Hepatic stellate cell (primary cell): ENCODE measurements around the gene EVL.

Experiments
- DNase-seq: peaks from one replicate; pipeline ENCODE4 v3.0.0; 2011; ENCODE audit warnings: low spot score

EVL gene

DNA sequence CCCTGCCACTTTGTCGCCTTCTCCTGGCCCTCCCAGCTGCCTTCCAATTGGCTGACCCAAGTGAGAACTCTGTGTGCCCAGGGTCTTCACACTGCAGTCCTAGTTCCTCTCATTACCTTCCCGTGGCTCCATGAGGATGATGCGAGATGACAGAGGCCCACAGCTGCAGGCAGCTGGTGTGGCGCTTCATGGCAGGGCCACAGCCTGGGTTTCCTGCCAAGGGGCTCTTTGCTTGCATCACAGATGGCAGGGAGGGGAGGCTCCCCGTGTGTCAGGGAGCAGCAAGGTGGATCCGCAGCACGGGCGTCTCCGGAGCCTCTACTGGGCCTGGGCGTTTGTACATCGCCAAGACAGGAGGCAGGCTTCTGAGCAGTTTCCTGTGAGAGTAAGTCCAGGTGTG lies 65.3 kb downstream of the EVL start:
- no peak for DNase-seq

- DNase-seq, result no peak
These were observed 66.0 kb downstream of the EVL start for GRCh38 chr14:100131181-100131580.

GRCh38 chr14:100132161-100132902 lies 67.1 kb downstream of the EVL start:
- no peak for DNase-seq

DNA sequence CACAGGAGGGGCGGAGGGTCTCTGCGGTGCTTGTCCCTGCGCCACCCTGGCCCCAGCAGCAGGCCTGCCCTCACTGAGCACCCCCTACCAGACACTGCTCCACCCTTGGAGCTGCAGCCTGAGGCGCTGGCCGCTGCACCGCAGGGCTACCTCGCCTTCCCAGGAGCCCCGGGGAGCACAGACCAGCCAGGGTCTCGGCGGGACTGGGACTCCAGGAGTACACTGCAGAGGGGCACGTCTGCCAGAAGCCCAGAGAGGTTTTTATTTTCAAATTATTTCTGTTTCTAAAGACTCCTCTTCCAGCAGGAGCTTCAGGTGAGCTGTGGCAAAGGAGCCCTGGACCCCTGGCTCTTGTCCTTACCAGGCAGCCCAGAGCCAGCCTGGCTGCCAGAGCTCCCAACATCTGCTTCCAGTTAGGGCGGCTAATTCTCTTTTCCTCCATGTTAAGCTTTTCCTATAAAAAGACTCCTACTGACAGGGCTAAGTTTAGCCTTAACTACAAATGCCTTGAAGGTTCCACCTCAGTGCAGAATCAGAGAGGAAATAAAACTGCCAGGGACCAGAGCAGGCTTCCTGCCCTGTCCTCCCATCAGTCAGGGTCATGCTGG lies 67.8 kb downstream of the EVL start:
- DNase-seq, result no peak

GRCh38 chr14:100134586-100134985 lies 69.4 kb downstream of the EVL start:
- no peak for DNase-seq

DNA sequence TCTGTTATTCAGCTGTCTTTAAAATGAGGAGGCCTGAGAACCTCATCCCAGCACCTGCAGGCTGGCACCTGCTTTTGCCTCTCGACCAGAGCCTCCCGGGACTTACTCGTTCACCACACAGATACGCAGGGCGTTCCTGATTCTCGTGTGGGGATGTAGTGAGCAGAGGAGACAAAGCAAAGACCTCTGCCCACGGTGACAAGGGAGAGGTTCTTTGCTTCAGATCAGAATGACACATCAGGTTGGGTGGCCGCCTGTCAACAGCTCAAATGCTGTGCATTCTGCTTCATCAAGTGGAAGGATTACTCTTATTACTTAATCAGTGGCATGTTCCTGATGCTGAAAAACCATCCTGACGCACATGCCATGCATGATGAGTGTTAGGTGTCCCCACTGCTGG lies 69.9 kb downstream of the EVL start:
- DNase-seq, result no peak

GRCh38 chr14:100135784-100136183 lies 70.6 kb downstream of the EVL start:
- no peak for DNase-seq

- DNase-seq, result no peak
These were observed 72.0 kb downstream of the EVL start for GRCh38 chr14:100137173-100137572.

GRCh38 chr14:100138082-100138787 lies 73.0 kb downstream of the EVL start:
- DNase-seq, result no peak

- no peak for DNase-seq
These were observed 73.7 kb downstream of the EVL start for GRCh38 chr14:100138955-100139354.

DNA sequence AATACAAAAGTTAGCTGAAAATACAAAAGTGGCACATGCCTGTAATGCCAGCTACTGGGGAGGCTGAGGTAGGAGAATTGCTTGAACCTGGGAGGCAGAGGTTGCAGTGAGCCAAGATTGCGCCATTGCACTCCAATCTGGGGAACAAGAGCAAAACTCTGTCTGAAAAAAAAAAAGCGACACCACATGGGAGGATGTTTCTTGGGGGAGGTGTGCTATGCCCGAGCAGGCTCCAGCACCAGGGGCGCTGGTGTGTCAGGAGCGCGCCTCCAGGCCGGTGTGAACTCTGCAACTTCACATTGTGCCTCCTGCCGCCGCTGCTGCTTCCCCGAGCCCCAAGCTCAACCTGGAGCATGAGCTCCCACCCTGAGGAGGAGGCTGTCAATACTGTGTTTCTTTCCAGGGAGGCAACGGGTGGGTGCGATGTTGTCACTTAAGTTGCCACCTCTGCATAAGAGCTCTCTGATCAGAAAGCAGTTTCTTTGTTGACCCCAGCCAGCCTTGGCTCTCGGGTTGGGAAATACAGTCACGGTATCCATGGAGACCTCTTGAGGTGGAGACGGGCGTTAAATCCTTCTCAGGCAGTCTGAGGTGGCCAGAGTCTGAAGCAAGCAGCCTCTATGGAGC lies 75.3 kb downstream of the EVL start:
- no peak for DNase-seq

DNA sequence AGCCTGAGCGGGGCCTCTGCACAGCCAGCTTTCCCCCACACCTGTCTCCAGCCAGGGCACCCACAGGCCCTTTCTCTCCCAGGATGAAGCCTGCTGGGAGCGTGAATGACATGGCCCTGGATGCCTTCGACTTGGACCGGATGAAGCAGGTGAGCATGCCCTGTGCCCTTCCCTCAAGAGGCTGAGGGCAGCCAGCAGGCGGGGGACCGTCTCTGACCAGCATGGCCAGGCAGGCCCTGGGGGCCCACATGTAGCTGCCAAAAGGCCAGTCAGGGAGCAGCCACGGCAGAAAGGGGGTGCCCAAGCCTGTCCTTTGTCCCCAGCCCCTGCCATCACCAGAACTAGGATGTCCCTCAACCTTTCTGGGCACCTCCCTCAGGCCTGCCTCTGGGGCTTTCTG lies 75.9 kb downstream of the EVL start:
- DNase-seq, result no peak

DNA sequence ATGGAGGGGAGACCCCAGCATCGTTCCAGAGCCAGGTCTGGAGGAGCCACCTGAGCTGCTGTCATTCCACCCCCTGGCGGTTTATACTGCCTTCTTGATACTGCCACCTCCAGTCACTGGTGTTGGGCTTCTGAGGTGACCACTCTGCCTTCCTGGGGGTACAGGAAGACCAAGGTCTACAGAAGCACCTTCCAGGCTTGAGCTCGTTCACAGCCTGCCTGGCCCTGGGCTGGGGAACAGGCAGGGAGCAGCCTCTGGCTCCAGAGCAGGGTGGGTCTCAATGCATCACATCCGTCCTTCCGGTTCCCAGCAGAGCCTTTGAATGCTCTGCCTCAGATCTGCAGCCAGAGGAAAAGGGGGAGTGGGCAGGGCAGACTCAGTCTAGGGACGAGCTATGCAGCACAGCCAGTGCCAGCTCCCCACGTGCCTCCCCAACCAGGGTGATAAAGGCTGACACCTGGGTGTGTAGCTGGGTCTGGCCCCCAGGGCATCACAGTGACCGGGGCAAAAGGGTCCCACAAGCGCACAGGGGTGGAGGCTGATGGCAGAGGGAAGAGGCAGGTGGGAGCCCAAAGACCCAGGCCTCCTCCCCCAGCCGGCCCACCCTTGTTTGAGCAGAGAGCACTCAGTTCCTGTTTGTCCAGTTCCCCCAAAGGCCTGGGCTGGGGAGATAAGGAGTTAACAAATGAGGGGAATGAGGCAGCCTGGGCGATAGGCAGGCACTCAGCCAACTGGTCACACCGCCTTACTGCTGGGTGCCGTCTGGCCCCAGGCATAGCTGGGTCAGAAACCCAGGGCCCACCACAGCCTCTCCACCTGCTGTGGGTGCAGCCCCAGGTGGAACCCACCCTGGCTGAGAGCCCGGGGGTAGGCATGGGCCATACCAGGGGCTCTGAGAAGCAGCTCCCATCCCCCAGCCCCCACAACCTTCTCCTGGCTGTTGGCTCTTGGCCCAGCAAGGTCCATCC lies 77.1 kb downstream of the EVL start:
- no peak for DNase-seq

GRCh38 chr14:100143523-100143922 lies 78.3 kb downstream of the EVL start:
- DNase-seq, result no peak

DNA sequence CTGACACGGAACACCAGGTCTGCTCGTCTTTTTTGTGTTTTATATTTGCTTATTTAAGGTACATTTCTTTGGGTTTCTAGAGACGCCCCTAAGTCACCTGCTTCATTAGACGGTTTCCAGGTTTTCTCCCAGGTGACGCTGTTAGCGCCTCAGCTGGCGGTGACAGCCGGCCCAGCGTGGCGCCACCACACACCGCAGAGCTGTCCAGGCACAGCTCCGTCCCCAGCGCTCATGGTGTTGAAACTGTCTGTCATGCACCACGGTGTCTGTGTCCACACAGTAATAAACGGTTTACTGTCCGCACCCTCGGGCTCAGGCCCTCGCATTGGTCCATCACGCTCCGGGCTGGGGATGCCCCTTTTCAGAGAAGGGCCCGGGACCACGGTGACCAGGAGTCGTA lies 78.7 kb downstream of the EVL start:
- DNase-seq, result no peak

DNA sequence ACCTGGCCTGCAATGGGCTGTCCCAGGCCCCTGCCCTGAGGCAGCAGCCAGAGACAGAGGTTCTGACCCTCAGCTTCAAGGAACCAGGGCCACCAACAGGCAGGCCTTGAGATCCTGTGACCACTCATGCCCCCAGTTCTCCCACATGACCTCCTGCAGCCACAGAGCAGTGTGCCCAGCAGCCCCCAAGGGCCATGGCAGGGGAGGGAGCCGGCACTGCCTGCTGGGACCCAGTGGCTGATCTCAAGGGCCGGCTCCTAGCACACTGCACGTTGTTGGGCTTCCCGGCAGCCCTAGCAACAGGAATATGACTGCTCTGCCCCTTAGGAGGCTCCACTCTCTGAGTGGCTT lies 79.4 kb downstream of the EVL start:
- no peak for DNase-seq

- no peak for DNase-seq
These were observed 79.9 kb downstream of the EVL start for GRCh38 chr14:100144996-100145646.

- DNase-seq, result no peak
These were observed 80.7 kb downstream of the EVL start for GRCh38 chr14:100145682-100146464.

GRCh38 chr14:100146531-100147091 lies 81.4 kb downstream of the EVL start:
- no peak for DNase-seq

- no peak for DNase-seq
These were observed 82.0 kb downstream of the EVL start for GRCh38 chr14:100147181-100147631.
